NCI-H524 (cell line): ENCODE data around the gene C11orf21.
A peak's percentile ranks its signal among the peaks of the same experiment; 100 is the strongest.

Experiments used
- DNase-seq, 2 experiments: peaks; one replicate each; lab custom pipeline; 2025; lab: John Stamatoyannopoulos, UW

The C11orf21 gene

GRCh38 chr11:2320568-2321310 lies 19.0 kb upstream of the C11orf21 start:
- DNase-seq = no peak

- no peak for DNase-seq
Observed at GRCh38 chr11:2319791-2320472, 18.2 kb upstream of the C11orf21 start.

GRCh38 chr11:2318707-2319106 lies 17.0 kb upstream of the C11orf21 start:
- DNase-seq = no peak

DNA sequence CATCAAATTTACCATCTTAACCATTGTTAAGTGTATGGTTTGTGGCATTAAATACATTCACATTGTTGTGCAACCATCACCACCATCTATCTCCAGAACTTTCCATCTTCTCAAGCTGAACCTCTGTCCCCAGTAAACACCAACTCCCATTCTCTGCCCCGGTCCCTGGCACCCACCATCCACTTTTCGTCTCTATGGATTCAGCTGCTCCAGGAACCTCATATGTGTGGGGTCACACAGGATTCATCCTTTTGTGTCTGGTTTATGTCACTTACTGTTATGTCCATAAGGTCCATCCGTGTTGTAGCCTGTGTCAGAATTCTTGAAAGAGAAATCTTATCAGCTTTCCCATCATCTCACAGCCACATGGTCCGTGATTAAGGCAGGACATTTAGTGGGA lies 16.4 kb upstream of the C11orf21 start:
- DNase-seq = no peak

DNA sequence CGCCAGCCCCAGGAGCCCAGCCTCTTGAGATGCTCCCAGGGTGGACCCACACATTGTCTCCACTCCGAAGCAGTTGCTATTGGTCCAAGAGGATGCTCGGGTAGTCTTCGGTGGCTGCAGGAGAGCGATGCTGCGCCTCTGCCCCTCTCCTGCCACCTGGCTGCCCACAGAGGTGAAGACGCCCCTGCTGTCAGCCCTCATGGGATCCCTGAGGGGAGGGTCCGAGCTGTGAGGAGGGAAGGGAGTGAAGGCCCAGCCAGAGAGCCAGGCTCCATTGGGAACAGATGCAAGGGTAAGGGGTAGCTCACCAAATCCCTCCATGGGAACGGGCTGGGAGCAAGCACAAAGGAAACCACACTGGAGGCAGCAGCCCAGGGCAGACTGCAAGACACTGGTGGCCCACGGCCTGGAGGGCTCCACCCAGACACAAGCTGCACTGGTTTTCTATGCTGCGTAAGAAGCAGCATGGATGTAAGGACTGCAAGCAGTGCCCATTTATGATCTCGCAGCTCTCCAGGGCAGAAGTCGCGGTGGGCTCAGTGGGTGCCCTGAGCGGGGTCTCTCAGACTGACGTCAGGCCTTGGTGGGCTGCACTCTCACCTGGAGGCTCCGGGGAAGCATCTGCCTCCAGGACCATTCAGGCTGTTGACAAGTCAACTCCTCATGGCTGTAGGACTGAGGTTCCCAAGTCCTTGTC lies 15.8 kb upstream of the C11orf21 start:
- no peak for DNase-seq

DNA sequence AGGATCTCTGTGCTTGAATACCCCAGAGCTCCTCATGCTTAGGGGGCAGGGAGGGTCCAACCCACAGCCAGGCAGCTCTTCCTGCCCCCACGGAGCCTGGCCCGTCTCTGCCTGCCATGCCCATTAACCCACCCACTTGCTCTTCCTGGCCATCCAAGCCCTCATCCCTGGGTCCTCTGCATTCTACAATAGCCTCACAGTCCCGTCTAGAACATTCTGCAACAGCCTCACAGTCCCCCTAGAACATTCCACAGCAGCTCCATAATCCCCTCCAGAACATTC lies 15.2 kb upstream of the C11orf21 start:
- DNase-seq = no peak

GRCh38 chr11:2316169-2316962 lies 14.6 kb upstream of the C11orf21 start:
- peak in 1 of 2 experiments; percentile 21 for DNase-seq

DNA sequence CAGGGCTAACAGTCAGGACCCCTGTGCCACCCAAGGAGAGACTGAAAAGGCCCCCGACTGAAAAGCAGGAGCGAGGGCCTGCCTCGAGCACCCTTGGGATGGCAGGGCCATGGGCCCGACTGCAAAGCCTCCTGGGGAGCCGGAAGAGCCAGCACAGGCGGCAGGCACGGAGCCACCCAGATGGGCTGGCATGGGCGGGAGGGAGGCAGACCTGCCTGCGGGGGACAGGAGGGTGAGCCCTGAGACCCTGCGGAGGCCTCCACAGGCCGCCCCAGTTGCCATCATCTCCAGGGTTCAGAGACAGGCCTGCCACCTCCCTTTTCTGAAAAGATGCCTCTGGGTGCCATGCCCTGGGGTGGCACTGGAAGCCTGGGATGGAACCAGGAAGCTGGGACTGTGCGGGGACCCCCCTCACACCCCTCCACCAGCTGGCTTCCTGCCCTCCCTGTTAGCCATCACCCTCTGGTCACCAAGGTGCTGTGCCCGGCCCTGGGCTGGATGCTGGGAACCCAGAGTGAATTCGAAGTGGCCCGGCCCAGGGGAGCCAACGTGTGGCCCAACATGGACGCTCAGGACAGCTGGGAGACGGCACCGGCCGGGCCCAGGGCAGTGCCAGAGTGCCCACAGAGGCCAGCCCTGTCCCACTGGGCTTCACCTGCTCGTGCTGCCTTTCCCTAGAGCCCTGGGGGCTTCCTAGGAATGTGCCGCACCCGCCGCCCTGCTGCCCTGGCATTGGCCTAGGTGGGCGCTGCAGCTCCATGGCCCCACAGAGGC lies 13.9 kb upstream of the C11orf21 start:
- no peak for DNase-seq

DNA sequence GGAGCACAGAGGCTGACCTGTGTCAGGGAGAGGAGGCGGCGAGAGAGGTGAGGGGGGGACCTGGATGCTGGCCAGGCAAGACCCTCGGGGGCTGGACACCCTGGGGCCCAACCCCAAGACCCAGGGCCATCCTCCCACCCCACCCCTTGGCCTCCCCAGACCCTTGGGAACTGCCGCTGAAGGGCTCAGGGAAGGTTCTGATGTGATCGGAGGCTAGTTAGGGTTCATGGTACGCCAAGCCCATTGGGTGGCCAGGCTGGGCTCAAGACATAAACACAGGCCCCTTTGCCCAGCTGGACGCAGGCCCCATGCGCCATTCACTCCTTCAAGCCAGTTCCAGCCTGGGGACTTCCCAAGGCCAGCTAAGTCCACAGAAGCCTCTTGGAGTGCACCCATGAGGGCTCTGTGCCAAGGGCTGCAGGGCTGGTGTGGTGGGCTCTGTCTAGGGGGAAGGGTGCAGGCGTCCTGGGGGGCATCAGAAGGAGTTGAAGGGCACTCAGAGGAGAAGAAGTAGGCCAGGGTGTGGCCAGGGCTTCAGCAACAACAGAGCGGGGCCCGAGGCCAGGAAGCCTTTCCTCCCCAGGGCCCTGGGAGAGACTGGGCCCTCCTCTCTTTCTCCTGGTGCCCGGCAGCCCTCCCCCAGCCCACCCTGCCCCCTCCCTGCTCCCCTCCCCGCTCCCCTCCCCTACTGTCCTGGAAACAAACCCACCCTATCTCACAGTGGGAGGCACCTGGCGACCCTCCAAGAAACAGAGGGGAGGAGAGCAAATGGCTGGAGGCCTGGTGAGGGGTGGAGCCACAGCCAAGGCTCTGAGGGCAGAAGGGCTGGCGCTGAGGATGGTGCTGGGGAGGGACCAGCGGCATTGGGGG lies 13.0 kb upstream of the C11orf21 start:
- peak; percentile 23 to 61 for DNase-seq

DNA sequence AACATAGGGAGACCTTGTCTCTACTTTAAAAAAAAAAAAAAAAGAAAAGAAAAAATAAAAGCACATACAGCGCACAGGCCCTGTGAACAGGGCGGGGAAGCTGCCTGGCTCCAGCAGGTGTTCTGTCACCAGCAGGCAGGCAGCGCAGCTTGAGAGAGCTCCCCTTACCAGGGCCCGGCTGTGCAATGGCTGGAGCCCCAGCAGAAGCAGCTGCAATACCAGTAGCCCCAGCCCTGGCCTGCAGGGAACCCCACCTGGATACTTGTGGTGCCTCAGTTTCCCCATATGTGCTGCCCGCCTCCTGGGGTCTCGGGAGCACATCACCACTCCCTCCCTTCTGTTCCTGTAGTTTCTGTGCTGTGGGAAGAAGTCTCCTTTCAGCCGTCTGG lies 12.4 kb upstream of the C11orf21 start:
- no peak for DNase-seq

DNA sequence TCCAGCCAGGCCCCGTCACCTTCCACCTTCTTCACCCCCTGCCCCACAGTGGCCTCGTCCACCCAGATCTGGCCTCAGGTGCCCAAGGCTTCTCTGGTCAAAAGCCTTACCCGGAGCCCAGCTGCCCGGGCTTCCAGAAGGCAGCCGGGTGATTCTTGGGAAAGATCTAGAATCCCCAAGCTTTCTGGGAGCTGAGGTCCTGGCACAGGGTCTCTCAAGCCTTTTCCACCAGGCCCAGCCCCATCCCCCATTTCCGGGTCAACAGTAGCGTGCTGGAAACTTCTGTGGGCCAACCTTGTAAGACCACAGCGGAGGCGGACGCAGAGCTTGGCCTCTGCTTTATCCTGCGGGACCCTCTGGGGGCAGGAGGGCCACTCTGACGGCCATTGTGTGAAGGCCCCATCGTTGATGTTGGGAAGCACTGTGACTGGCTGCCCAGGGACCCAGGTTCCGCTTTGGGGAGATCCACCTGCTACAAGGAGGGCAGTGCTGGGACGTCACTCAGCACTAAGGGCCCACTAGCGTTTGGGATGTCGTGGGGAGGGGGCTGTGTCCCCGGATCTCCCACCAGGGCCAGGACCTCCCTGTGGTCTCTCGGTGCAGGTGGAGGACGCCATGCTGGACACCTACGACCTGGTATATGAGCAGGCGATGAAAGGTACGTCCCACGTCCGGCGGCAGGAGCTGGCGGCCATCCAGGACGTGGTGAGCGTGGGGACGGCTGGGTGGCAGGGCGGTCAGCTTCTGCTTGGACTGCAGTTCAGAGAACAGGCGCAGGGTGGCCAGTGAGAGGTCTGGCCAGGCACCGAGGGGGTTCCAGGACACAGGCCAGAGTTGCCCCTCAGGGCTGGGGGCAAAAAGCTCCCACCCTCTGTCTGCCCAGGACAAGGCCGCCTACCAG lies 11.6 kb upstream of the C11orf21 start:
- no peak for DNase-seq

GRCh38 chr11:2312232-2313042 lies 10.7 kb upstream of the C11orf21 start:
- no peak for DNase-seq

DNA sequence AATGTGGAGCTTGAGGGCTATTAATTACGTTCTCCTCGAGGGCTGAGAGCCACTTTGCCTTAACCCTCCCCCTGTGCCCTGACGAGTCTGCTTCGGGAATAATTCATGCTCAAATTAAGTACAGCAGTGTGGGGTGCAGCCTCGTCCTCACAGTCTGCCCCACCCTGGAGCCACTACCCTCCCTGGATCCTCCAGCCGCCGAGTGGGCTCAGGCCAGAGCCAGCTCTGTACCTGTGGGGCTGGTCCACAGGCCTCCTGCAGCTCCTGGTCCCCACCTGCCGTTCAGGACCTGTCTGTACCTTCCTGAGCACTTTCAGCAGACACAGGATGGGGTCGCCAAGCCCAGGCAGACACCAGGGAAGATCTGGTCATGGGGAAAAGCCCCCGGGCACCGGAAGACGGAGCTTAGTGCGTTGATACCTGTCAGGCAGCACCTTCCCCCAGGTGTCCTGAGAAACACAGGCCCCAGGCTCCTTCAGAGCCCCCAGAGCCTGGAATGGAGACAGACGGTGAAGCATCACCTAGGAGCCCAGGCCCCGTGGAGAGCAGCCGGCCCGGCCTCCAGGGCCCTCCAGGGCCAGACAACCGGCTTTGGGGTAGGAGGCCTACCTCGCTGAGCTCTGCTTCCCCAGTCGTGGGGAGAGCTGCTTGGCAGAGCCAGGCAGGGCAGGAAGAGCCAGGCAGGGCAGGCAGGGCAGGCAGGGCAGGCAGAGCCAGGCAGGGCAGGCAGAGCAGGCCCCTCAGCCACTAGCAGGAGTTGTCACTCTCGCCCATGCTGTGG lies 9.8 kb upstream of the C11orf21 start:
- no peak for DNase-seq

DNA sequence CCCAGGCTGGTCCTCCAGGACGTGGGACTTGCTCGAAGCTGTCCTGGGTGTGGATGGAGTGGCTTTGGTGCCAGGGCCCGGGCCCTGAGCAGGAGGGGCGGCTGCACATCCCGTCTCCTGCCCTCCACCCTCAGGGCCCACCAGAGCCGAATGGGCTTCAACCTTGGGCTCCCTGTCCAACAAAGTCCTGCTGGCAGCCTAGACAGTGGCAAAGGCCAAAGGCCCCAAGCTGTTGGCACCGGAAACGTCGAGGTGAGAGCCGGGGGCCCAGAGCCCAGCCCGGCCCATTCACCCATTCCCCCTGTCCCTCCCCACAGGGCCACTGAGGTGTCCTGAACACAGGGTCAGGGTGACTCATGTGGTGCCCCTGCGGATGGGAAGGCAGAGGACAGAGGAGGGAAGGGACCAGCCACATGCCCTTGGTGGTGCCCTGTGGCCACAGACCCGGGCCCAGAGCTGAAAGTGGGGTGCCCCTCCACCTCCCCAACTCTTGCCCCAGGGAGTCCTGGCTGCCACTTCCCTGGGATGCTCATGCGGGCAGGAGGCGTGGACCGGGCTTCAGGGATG lies 9.2 kb upstream of the C11orf21 start:
- no peak for DNase-seq

DNA sequence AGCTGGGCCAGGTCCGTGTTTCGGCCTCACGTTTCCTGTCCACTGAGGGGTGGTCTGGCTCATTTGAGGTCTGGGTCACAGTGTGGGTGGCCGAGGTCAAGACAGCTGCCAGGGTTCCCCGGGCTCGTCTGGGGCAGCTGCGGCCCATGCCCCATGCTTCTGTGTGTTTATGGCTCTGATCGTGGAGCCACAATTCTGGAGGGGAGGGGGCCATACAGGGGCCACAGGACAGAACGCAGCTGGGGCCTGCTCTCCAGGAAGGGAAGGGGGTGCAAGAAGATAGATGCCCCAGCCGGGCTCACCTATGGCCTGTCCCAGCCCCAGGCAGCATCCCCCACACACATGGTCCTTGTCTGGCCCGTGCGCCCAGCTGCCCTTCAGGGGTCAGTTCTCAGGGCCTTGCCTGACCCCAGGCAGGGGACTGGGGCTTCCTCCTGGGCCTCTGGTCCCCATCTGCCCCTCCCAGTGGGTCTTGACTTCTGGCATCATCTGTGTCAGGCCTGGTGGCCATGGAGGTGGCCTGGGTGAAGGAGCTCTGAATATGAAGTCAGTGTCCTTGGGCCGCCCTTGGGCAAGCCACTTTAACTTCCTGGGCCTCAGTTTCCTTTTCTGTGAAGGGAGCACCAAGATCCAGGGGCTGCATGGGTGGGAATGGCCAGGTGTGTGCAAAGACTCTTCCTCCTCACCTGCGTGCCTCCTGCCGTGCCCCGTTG lies 8.5 kb upstream of the C11orf21 start:
- no peak for DNase-seq

DNA sequence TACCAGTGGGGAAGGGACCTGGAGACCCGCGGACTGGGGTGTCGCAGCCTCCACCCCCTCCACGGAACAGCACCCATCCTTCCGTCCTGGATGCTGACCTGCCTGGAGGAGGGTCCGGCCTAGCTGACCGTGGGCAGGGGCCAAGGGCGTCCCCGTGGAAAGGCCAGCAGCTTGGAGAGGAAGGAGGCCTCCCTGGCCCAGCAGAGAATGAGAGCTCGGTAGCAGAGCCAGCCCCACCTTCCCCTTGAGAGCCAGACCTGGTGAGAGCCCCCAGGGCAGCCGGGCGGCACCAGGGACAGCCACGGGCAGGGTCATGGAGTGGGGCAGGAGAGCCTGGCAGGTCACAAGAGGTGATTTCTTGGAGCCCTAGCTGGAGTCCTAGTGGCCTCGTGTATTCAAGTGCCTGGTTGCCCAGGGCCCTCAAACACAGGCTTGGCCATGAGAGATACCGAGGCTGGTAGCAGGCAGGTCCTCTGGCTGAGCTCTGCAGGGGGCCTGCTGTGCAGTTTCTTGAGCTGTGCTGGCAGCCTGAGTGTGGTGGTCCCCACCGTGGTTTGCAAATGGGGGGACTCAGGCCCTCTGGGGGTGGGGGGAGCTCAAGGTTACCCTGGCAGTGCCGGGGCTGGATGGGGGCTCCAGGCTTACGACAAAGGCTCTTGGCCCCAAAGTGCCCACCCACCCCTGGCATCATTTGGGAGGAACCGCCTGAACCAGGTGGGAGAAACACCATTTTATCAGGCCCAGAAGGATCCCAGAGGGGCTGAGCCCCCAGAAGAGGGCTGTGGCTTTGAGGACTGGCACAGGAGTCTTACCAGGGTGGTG lies 7.7 kb upstream of the C11orf21 start:
- no peak for DNase-seq
